ENCODE results near the gene SZRD1. TPM values are rescaled to one million over a fixed set of nuclear protein-coding genes. Genes with fewer than 3 reads are reported as not detected.

SZRD1 gene
- total RNA-seq, 1 experiment from 2014 or later: 175 TPM

GRCh38 chr1:16367968-16368890, 1.2 kb downstream of the SZRD1 start:
- TF ChIP-seq SIN3A (IDR thresholded peaks at IDR 0.05; ENCODE audit: borderline replicate concordance, insufficient read depth, low read depth, low read length): no peak
- peak; percentile 80 for TF ChIP-seq TCF7L2 (IDR thresholded peaks at IDR 0.05; ENCODE audit: low read depth, low read length)
- CTCF ChIA-PET: no interaction called here
- H3K27me3 ChIP-seq (ENCODE audit: control insufficient read depth, insufficient read depth, low read length): no peaks in the 10 kb centered on the region
- intact Hi-C loops (cut with micrococcal nuclease; ENCODE audit: unreplicated experiment): no loop called here
- no peak for DNase-seq (ENCODE audit: low read depth, low spot score)
- peaks cover 31% of the 10 kb centered on the region for H3K4me1 ChIP-seq (ENCODE audit: control insufficient read depth, insufficient read depth, low read length)
- H3K36me3 ChIP-seq (ENCODE audit: control insufficient read depth, insufficient read depth, low read length): peaks cover 4% of the 10 kb centered on the region; the same call in 1 of the 2 replicates
- no TSS peak for BruUV-seq (replicated peaks)
- peak; percentile 40 for ATAC-seq
- in situ Hi-C loops (cut with HindIII; ENCODE audit: low pct_unique_long_range_greater_than_20kb, low sequenced_read_pairs): no loop called here
- H3K27ac ChIP-seq (ENCODE audit: low read length): peak overlapping the region; percentile 95
- no peaks in the 10 kb centered on the region for H3K9me3 ChIP-seq (ENCODE audit: control insufficient read depth, insufficient read depth, low read depth, low read length)
- H3K4me3 ChIP-seq (ENCODE audit: low read depth in 2 of 2, low read length in 2 of 2): peak overlapping the region; percentile 84 to 96
- POLR2A ChIA-PET: interaction anchor here (0.6 kb wide), 2 partner anchors 21 to 263 kb away, joined by 3 to 5 read pairs; no protein-coding TSS in a partner anchor

DNA sequence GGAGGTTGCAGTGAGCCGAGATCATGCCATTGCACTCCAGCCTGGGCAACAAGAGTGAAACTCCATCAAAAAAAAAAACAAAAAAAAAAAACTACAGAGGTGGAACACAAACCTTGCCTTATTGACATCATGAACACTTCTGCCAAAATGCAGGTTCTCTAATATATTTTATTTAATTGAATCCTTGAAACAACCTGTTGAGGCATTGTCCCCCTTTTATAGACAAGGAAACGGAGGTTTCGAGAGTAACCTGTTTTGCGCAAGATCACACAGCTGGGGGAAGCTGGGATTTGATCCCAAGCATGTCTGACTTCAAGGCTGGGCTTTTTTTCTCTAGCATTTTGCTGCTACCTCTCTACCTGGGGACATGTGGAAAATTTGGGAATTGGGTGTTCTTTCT, 2.8 kb downstream of the SZRD1 start:
- peaks cover 45% of the 10 kb centered on the region for H3K4me1 ChIP-seq (ENCODE audit: control insufficient read depth, insufficient read depth, low read length)
- H3K27ac ChIP-seq (ENCODE audit: low read length): no peak overlapping the region
- no peak overlapping the region for H3K4me3 ChIP-seq (ENCODE audit: low read depth in 2 of 2, low read length in 2 of 2)
- BruUV-seq (replicated peaks): no TSS peak
- no peaks in the 10 kb centered on the region for H3K9me3 ChIP-seq (ENCODE audit: control insufficient read depth, insufficient read depth, low read depth, low read length)
- intact Hi-C loops (cut with micrococcal nuclease; ENCODE audit: unreplicated experiment): no loop called here
- in situ Hi-C loops (cut with HindIII; ENCODE audit: low pct_unique_long_range_greater_than_20kb, low sequenced_read_pairs): no loop called here
- TF ChIP-seq TCF7L2 (IDR thresholded peaks at IDR 0.05; ENCODE audit: low read depth, low read length): no peak
- TF ChIP-seq, protein P1, sequence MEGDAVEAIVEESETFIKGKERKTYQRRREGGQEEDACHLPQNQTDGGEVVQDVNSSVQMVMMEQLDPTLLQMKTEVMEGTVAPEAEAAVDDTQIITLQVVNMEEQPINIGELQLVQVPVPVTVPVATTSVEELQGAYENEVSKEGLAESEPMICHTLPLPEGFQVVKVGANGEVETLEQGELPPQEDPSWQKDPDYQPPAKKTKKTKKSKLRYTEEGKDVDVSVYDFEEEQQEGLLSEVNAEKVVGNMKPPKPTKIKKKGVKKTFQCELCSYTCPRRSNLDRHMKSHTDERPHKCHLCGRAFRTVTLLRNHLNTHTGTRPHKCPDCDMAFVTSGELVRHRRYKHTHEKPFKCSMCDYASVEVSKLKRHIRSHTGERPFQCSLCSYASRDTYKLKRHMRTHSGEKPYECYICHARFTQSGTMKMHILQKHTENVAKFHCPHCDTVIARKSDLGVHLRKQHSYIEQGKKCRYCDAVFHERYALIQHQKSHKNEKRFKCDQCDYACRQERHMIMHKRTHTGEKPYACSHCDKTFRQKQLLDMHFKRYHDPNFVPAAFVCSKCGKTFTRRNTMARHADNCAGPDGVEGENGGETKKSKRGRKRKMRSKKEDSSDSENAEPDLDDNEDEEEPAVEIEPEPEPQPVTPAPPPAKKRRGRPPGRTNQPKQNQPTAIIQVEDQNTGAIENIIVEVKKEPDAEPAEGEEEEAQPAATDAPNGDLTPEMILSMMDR (IDR thresholded peaks at IDR 0.05): no peak
- no peak for TF ChIP-seq SIN3A (IDR thresholded peaks at IDR 0.05; ENCODE audit: borderline replicate concordance, insufficient read depth, low read depth, low read length)
- TF ChIP-seq POLR2AphosphoS5 (IDR thresholded peaks at IDR 0.05; ENCODE audit: low read depth, low read length): no peak
- no peak for TF ChIP-seq REST (IDR thresholded peaks at IDR 0.05; ENCODE audit: insufficient read depth in 1 of 2, low read depth in 2 of 2, low read length in 1 of 2)
- ChIA-PET CTCF (interaction anchor here (0.6 kb wide), 1 partner anchor 11 kb away, joined by 11 read pairs; no protein-coding TSS in a partner anchor), POLR2A (interaction anchor here (0.6 to 1.1 kb wide), 2 partner anchors 17 to 65 kb away, joined by 7 to 8 read pairs; no protein-coding TSS in a partner anchor)
- DNase-seq (ENCODE audit: low read depth, low spot score) (no peak), ATAC-seq (no peak)
- H3K27me3 ChIP-seq (ENCODE audit: control insufficient read depth, insufficient read depth, low read length): no peaks in the 10 kb centered on the region
- peaks cover 4% of the 10 kb centered on the region; the same call in 1 of the 2 replicates for H3K36me3 ChIP-seq (ENCODE audit: control insufficient read depth, insufficient read depth, low read length)

Data from Panc1 (cell line).